IMR-90 (cell line): ENCODE results near the gene ATRNL1. TPM values are rescaled to one million over a fixed set of nuclear protein-coding genes. Genes with fewer than 3 reads are reported as not detected.

Experiments
- ATAC-seq: fragments of 200-7000 bp; cut with Tn5 transposase; 2 replicates; pipeline ENCODE4 v1.9.1; 2020; ENCODE audit warnings: low read depth, mild to moderate bottlenecking, moderate library complexity
- BruUV-seq: library from RNA; stranded (reverse); fragments of 400-500 nt; replicated peaks from 2 replicates; lab custom pipeline; 2021; lab: Mats Ljungman, UMichigan
- CTCF ChIA-PET: fragments of 300-600 bp; formaldehyde crosslinking; extraction: SDS; loops from one replicate; lab custom pipeline; 2021; ENCODE audit warnings: antibody characterized with exemption; lab: Yijun Ruan, JAX
- POLR2A ChIA-PET: fragments of 300-600 bp; sonication (Branson Sonifier 250); formaldehyde crosslinking; loops from one replicate; lab custom pipeline; 2022; ENCODE audit warnings: antibody characterized with exemption; ENCODE audit not compliant: unreplicated experiment; lab: Charles Lee
- DNase-seq: peaks from one replicate; pipeline ENCODE4 v3.0.0; 2013
- H2AFZ ChIP-seq: replicated peaks from 2 replicates; pipeline ENCODE3; 2013; ENCODE audit warnings: low read length, mild to moderate bottlenecking; ENCODE audit not compliant: poor library complexity
- H2AK5ac ChIP-seq: 2 replicates; pipeline ENCODE4 v1.6.1; 2013; ENCODE audit warnings: low read depth, low read length, inconsistent platforms
- H2AK9ac ChIP-seq: replicated peaks from 2 replicates; pipeline ENCODE3; 2013; ENCODE audit warnings: mild to moderate bottlenecking, low read depth, low read length, moderate library complexity; ENCODE audit not compliant: poor library complexity
- H2BK120ac ChIP-seq: 2 replicates; pipeline ENCODE4 v1.6.1; 2013; ENCODE audit warnings: low read depth, low read length, inconsistent platforms
- H2BK15ac ChIP-seq: 3 replicates; pipeline ENCODE4 v1.6.1; 2013; ENCODE audit warnings: low read depth, low read length, inconsistent platforms
- H2BK20ac ChIP-seq: 2 replicates; pipeline ENCODE4 v1.6.1; 2013; ENCODE audit warnings: low read depth, mild to moderate bottlenecking, inconsistent platforms, low read length, moderate library complexity
- H2BK5ac ChIP-seq: 2 replicates; pipeline ENCODE4 v1.6.1; 2013; ENCODE audit warnings: mild to moderate bottlenecking, low read depth, low read length, inconsistent platforms; ENCODE audit not compliant: poor library complexity, severe bottlenecking
- H3K14ac ChIP-seq: replicated peaks from 2 replicates; pipeline ENCODE4 v1.6.1; 2013; ENCODE audit warnings: low read depth, low read length, inconsistent platforms
- H3K18ac ChIP-seq: 2 replicates; pipeline ENCODE4 v1.6.1; 2013; ENCODE audit warnings: low read depth, low read length, control low read depth
- H3K23ac ChIP-seq: 2 replicates; pipeline ENCODE4 v1.6.1; 2013; ENCODE audit warnings: low read depth, low read length, inconsistent platforms
- H3K27ac ChIP-seq: 2 replicates; pipeline ENCODE4 v1.5.1; 2013; ENCODE audit warnings: mild to moderate bottlenecking, control low read depth, low read length; ENCODE audit not compliant: insufficient read depth
- H3K27me3 ChIP-seq: 2 replicates; pipeline ENCODE4 v1.6.1; 2013; ENCODE audit warnings: low read length; ENCODE audit not compliant: control insufficient read depth, insufficient read depth
- H3K36me3 ChIP-seq: 2 replicates; pipeline ENCODE4 v1.6.1; 2013; ENCODE audit warnings: low read length, mixed read lengths; ENCODE audit not compliant: control insufficient read depth, insufficient read depth
- H3K4ac ChIP-seq: 2 replicates; pipeline ENCODE4 v1.6.1; 2013; ENCODE audit warnings: low read depth, low read length, inconsistent platforms
- H3K4me1 ChIP-seq: 2 replicates; pipeline ENCODE4 v1.6.1; 2013; ENCODE audit warnings: low read length, mixed read lengths; ENCODE audit not compliant: control insufficient read depth, insufficient read depth
- H3K4me2 ChIP-seq: 2 replicates; pipeline ENCODE4 v1.6.1; 2013; ENCODE audit warnings: low read depth, mild to moderate bottlenecking, control low read depth, low read length, moderate library complexity
- H3K4me3 ChIP-seq: 2 replicates; pipeline ENCODE4 v1.5.1; 2013; ENCODE audit warnings: low read depth, mild to moderate bottlenecking, control low read depth, low read length, moderate library complexity; ENCODE audit not compliant: insufficient read depth
- H3K56ac ChIP-seq: 2 replicates; pipeline ENCODE4 v1.6.1; 2013; ENCODE audit warnings: low read length, inconsistent platforms; ENCODE audit not compliant: insufficient read depth; ENCODE audit errors: extremely low read depth
- H3K79me1 ChIP-seq, 2 experiments: 2 replicates each; pipeline ENCODE4 v1.6.1; 2013; ENCODE audit warnings: low read length in 2 of 2, inconsistent platforms in 1 of 2, low read depth in 1 of 2
- H3K9ac ChIP-seq: 2 replicates; pipeline ENCODE4 v1.6.1; 2013; ENCODE audit warnings: low read depth, low read length, control low read depth
- H3K9me1 ChIP-seq: 2 replicates; pipeline ENCODE4 v1.6.1; 2013; ENCODE audit warnings: low read length, inconsistent platforms; ENCODE audit not compliant: insufficient read depth
- H3K9me3 ChIP-seq: 2 replicates; pipeline ENCODE4 v1.6.1; 2013; ENCODE audit warnings: low read length; ENCODE audit not compliant: control insufficient read depth, insufficient read depth
- H4K20me1 ChIP-seq: 2 replicates; pipeline ENCODE4 v1.6.1; 2013; ENCODE audit warnings: low read length, inconsistent platforms; ENCODE audit not compliant: insufficient read depth
- H4K5ac ChIP-seq: 2 replicates; pipeline ENCODE4 v1.6.1; 2013; ENCODE audit warnings: mild to moderate bottlenecking, low read depth, low read length, control low read depth
- H4K8ac ChIP-seq, 2 experiments: 2 replicates each; pipeline ENCODE4 v1.6.1; 2013; ENCODE audit warnings: low read depth in 2 of 2, low read length in 2 of 2, control low read depth in 1 of 2, inconsistent platforms in 1 of 2
- H4K91ac ChIP-seq: 2 replicates; pipeline ENCODE4 v1.6.1; 2013; ENCODE audit warnings: low read depth, low read length, inconsistent platforms; ENCODE audit not compliant: insufficient read depth
- BHLHE40 ChIP-seq: fragments of 150-350 bp; IDR thresholded peaks from 2 replicates; pipeline ENCODE4 v1.6.1; 2016; ENCODE audit warnings: mild to moderate bottlenecking, low read depth, low read length
- CHD1 ChIP-seq: IDR thresholded peaks from 2 replicates; pipeline ENCODE4 v1.6.1; 2012; ENCODE audit warnings: low read depth, low read length, improper control_type of control experiment
- ELK1 ChIP-seq: fragments of 150-350 bp; IDR thresholded peaks from 2 replicates; pipeline ENCODE4 v1.6.1; 2016; ENCODE audit warnings: low read depth, mild to moderate bottlenecking, low read length, moderate library complexity, borderline replicate concordance
- FOS ChIP-seq: fragments of 150-350 bp; IDR thresholded peaks from 2 replicates; pipeline ENCODE4 v1.6.1; 2016; ENCODE audit warnings: low read depth, low read length
- MAZ ChIP-seq: IDR thresholded peaks from 2 replicates; pipeline ENCODE4 v1.6.1; 2012; ENCODE audit warnings: low read depth, mild to moderate bottlenecking, low read length, improper control_type of control experiment, moderate library complexity, borderline replicate concordance
- NFE2L2 ChIP-seq: fragments of 150-350 bp; IDR thresholded peaks from 2 replicates; pipeline ENCODE4 v1.6.1; 2016; ENCODE audit warnings: low read depth, mild to moderate bottlenecking, low read length
- RCOR1 ChIP-seq: IDR thresholded peaks from 2 replicates; pipeline ENCODE4 v1.6.1; 2012; ENCODE audit warnings: mild to moderate bottlenecking, low read length, improper control_type of control experiment; ENCODE audit not compliant: insufficient replicate concordance
- RFX5 ChIP-seq: IDR thresholded peaks from 2 replicates; pipeline ENCODE4 v1.8.0; 2012; ENCODE audit warnings: low read depth, mild to moderate bottlenecking, low read length, moderate library complexity
- SMC3 ChIP-seq: fragments of 150-350 bp; IDR thresholded peaks from 2 replicates; pipeline ENCODE4 v1.6.1; 2016; ENCODE audit warnings: low read depth, mild to moderate bottlenecking, antibody characterized with exemption, low read length, moderate library complexity
- USF2 ChIP-seq: fragments of 150-350 bp; IDR thresholded peaks from 2 replicates; pipeline ENCODE4 v1.6.1; 2017; ENCODE audit warnings: mild to moderate bottlenecking, antibody characterized with exemption, low read length, low read depth
- WGBS, 2 experiments: methylation state at CpG; one replicate each; pipeline versions ENCODE4 v1.1.5 to v1.1.7; 2013; ENCODE audit warnings: missing lambda C conversion rate in 2 of 2; ENCODE audit not compliant: insufficient read length in 1 of 2; ENCODE audit errors: extremely low coverage in 2 of 2; 5-methylcytosine and 5-hydroxymethylcytosine counted together
- dilution Hi-C: fragments of 300-500 bp; cut with HindIII; formaldehyde crosslinking; loops from one replicate; pipeline ENCODE4 v1.14.3; 2018; ENCODE audit warnings: low sequenced_read_pairs; ENCODE audit not compliant: unreplicated experiment
- in situ Hi-C: fragments of 300-500 bp; cut with MboI; formaldehyde crosslinking; loops from 3 replicates; pipeline ENCODE4 v1.14.3; 2019; ENCODE audit warnings: low sequenced_read_pairs, inconsistent platforms, mixed read lengths
- intact Hi-C: fragments of 100-400 bp; cut with micrococcal nuclease; formaldehyde crosslinking; loops from 2 replicates; pipeline ENCODE4 v1.10.0; 2022
- polyA plus RNA-seq, 3 experiments: library from polyadenylated mRNA; depleted of rRNA; stranded (reverse); fragments of >200 nt; gene quantifications; 2 replicates each; pipeline ENCODE4 v1.2.3, GENCODE V29; 2012; ENCODE audit warnings: low replicate concordance in 1 of 3
- total RNA-seq: library from RNA; depleted of rRNA; stranded (reverse); fragments of >200 nt; gene quantifications from 2 replicates; pipeline ENCODE4 v1.2.3, GENCODE V29; 2012

ATRNL1 gene
- total and polyA plus RNA-seq, 2 of the 4 experiments (the other 2 are of a cell fraction), result 0.18 to 0.19 TPM

GRCh38 chr10:115882021-115882420 lies 788.9 kb downstream of the ATRNL1 start:
- Histone ChIP-seq H2BK120ac (no peak overlapping the region), H3K14ac (no peak overlapping the region), H3K9me3 (no peaks in the 10 kb centered on the region), H2AK9ac (no peak overlapping the region), H3K27me3 (peaks cover 3% of the 10 kb centered on the region; the same call in 1 of the 2 replicates), H3K4me3 (no peak overlapping the region), H3K56ac (no peak overlapping the region), H3K9me1 (no peaks in the 10 kb centered on the region), H3K18ac (no peak overlapping the region), H3K4me2 (no peak overlapping the region), H3K4me1 (no peaks in the 10 kb centered on the region), H2BK20ac (no peak overlapping the region), H3K27ac (no peak overlapping the region), H3K36me3 (no peaks in the 10 kb centered on the region), H2BK15ac (no peak overlapping the region), H3K9ac (no peak overlapping the region), H2BK5ac (no peak overlapping the region), H4K8ac (no peak overlapping the region), H2AK5ac (no peak overlapping the region), H2AFZ (no peak overlapping the region), H4K91ac (no peak overlapping the region), H3K4ac (no peak overlapping the region), H3K23ac (no peak overlapping the region), H3K79me1 (no peaks in the 10 kb centered on the region), H4K20me1 (no peaks in the 10 kb centered on the region), H4K5ac (no peak overlapping the region)
- WGBS, 2 experiments, result 40% methylated on average over 1 of the region's 4 CpGs; no CpG with 5 or more reads in 1 of the 2 experiments
- in situ Hi-C loops (no loop called here), intact Hi-C loops (no loop called here), dilution Hi-C loops (no loop called here)
- CTCF ChIA-PET, result no interaction called here
- no peak for ATAC-seq
- TF ChIP-seq RCOR1 (no peak), USF2 (no peak), CHD1 (no peak), NFE2L2 (no peak), BHLHE40 (no peak), RFX5 (no peak), MAZ (no peak), ELK1 (no peak), SMC3 (no peak), FOS (no peak)
- POLR2A ChIA-PET, result no interaction called here
- BruUV-seq, result no TSS peak
- DNase-seq, result no peak
